ENCODE data around the gene AMZ1.
"Not testable (repeated sequence)": the region's sequence is repeated elsewhere in the genome, so short reads cannot be mapped to it uniquely, and the experiment has no call there.

Gene AMZ1

GRCh38 chr7:2687338-2687869, 598 bp upstream of the AMZ1 start:
- Histone ChIP-seq H3K9ac (ENCODE audit: low read depth, low read length) (peak overlapping the region; percentile 37; the same call in 1 of the 2 replicates), H3K36me3 (ENCODE audit: insufficient read depth, low read length) (no peaks in the 10 kb centered on the region), H3K9me3 (ENCODE audit: control insufficient read depth, insufficient read depth, low read length) (no peaks in the 10 kb centered on the region), H3K4me1 (ENCODE audit: insufficient read depth, low read length) (peaks cover 14% of the 10 kb centered on the region; the same call in 1 of the 2 replicates)

- H3K4me1 ChIP-seq (ENCODE audit: insufficient read depth, low read length): peaks cover 14% of the 10 kb centered on the region; the same call in 1 of the 2 replicates
- H3K9ac ChIP-seq (ENCODE audit: low read depth, low read length): peak overlapping the region; percentile 57
- no peaks in the 10 kb centered on the region for H3K9me3 ChIP-seq (ENCODE audit: control insufficient read depth, insufficient read depth, low read length)
Observed at GRCh38 chr7:2688409-2689342, 674 bp downstream of the AMZ1 start.

GRCh38 chr7:2689343-2689847, 1.4 kb downstream of the AMZ1 start:
- no peaks in the 10 kb centered on the region for H3K36me3 ChIP-seq (ENCODE audit: insufficient read depth, low read length)
- H3K9me3 ChIP-seq (ENCODE audit: control insufficient read depth, insufficient read depth, low read length): no peaks in the 10 kb centered on the region
- no peak overlapping the region for H3K9ac ChIP-seq (ENCODE audit: low read depth, low read length)
- peaks cover 14% of the 10 kb centered on the region; the same call in 1 of the 2 replicates for H3K4me1 ChIP-seq (ENCODE audit: insufficient read depth, low read length)

More at GRCh38 chr7:2688409-2689342, 674 bp downstream of the AMZ1 start:
- no peaks in the 10 kb centered on the region for H3K36me3 ChIP-seq (ENCODE audit: insufficient read depth, low read length)

- no peak overlapping the region for H3K9ac ChIP-seq (ENCODE audit: low read depth, low read length)
Observed at GRCh38 chr7:2689951-2690705, 2.1 kb downstream of the AMZ1 start.

GRCh38 chr7:2691011-2691707, 3.2 kb downstream of the AMZ1 start:
- Histone ChIP-seq H3K36me3 (ENCODE audit: insufficient read depth, low read length) (no peaks in the 10 kb centered on the region), H3K9ac (ENCODE audit: low read depth, low read length) (no peak overlapping the region), H3K9me3 (ENCODE audit: control insufficient read depth, insufficient read depth, low read length) (no peaks in the 10 kb centered on the region), H3K4me1 (ENCODE audit: insufficient read depth, low read length) (peaks cover 14% of the 10 kb centered on the region; the same call in 1 of the 2 replicates)

More at GRCh38 chr7:2689951-2690705, 2.1 kb downstream of the AMZ1 start:
- peaks cover 14% of the 10 kb centered on the region; the same call in 1 of the 2 replicates for H3K4me1 ChIP-seq (ENCODE audit: insufficient read depth, low read length)
- H3K9me3 ChIP-seq (ENCODE audit: control insufficient read depth, insufficient read depth, low read length): no peaks in the 10 kb centered on the region
- no peaks in the 10 kb centered on the region for H3K36me3 ChIP-seq (ENCODE audit: insufficient read depth, low read length)

- H3K9ac ChIP-seq (ENCODE audit: low read depth, low read length); H3K9me3 ChIP-seq (ENCODE audit: control insufficient read depth, insufficient read depth, low read length); H3K36me3 ChIP-seq (ENCODE audit: insufficient read depth, low read length): not testable (repeated sequence)
- H3K4me1 ChIP-seq (ENCODE audit: insufficient read depth, low read length): peaks cover 14% of the 10 kb centered on the region; the same call in 1 of the 2 replicates
Observed at GRCh38 chr7:2691932-2692439, 4.0 kb downstream of the AMZ1 start.

GRCh38 chr7:2692543-2692942, 4.5 kb downstream of the AMZ1 start:
- Histone ChIP-seq H3K36me3 (ENCODE audit: insufficient read depth, low read length) (no peaks in the 10 kb centered on the region), H3K9me3 (ENCODE audit: control insufficient read depth, insufficient read depth, low read length) (no peaks in the 10 kb centered on the region), H3K4me1 (ENCODE audit: insufficient read depth, low read length) (peaks cover 11% of the 10 kb centered on the region; the same call in 1 of the 2 replicates), H3K9ac (ENCODE audit: low read depth, low read length) (no peak overlapping the region)

- not testable (repeated sequence) for H3K4me1 ChIP-seq (ENCODE audit: insufficient read depth, low read length); H3K36me3 ChIP-seq (ENCODE audit: insufficient read depth, low read length); H3K9ac ChIP-seq (ENCODE audit: low read depth, low read length); H3K9me3 ChIP-seq (ENCODE audit: control insufficient read depth, insufficient read depth, low read length)
Observed at GRCh38 chr7:2693420-2694121, 5.6 kb downstream of the AMZ1 start.

- not testable (repeated sequence) for H3K9me3 ChIP-seq (ENCODE audit: control insufficient read depth, insufficient read depth, low read length); H3K4me1 ChIP-seq (ENCODE audit: insufficient read depth, low read length); H3K9ac ChIP-seq (ENCODE audit: low read depth, low read length); H3K36me3 ChIP-seq (ENCODE audit: insufficient read depth, low read length)
Observed at GRCh38 chr7:2694122-2694436, 6.1 kb downstream of the AMZ1 start.

- Histone ChIP-seq H3K4me1 (ENCODE audit: insufficient read depth, low read length) (no peaks in the 10 kb centered on the region; the same call in 1 of the 2 replicates), H3K9me3 (ENCODE audit: control insufficient read depth, insufficient read depth, low read length) (no peaks in the 10 kb centered on the region), H3K36me3 (ENCODE audit: insufficient read depth, low read length) (no peaks in the 10 kb centered on the region), H3K9ac (ENCODE audit: low read depth, low read length) (no peak overlapping the region)
Observed at GRCh38 chr7:2698581-2699288, 10.7 kb downstream of the AMZ1 start.

GRCh38 chr7:2699289-2699620, 11.3 kb downstream of the AMZ1 start:
- H3K36me3 ChIP-seq (ENCODE audit: insufficient read depth, low read length): no peaks in the 10 kb centered on the region
- no peak overlapping the region for H3K9ac ChIP-seq (ENCODE audit: low read depth, low read length)
- H3K4me1 ChIP-seq (ENCODE audit: insufficient read depth, low read length): no peaks in the 10 kb centered on the region
- H3K9me3 ChIP-seq (ENCODE audit: control insufficient read depth, insufficient read depth, low read length): no peaks in the 10 kb centered on the region

GRCh38 chr7:2700141-2700850, 12.3 kb downstream of the AMZ1 start:
- no peak overlapping the region for H3K9ac ChIP-seq (ENCODE audit: low read depth, low read length)
- H3K9me3 ChIP-seq (ENCODE audit: control insufficient read depth, insufficient read depth, low read length): no peaks in the 10 kb centered on the region
- H3K4me1 ChIP-seq (ENCODE audit: insufficient read depth, low read length): no peaks in the 10 kb centered on the region
- H3K36me3 ChIP-seq (ENCODE audit: insufficient read depth, low read length): no peaks in the 10 kb centered on the region
